Measurements from ENCODE around the gene MST1.

GRCh38 chr3:49699281-49699979 lies 10.2 kb upstream of the MST1 start:
- no peak for TF ChIP-seq POLR2A (IDR thresholded peaks at IDR 0.05)
- TF ChIP-seq CTCF (IDR thresholded peaks at IDR 0.05), result no peak

All from adrenal gland (tissue), 5 donors.